GM23248 (cell line): ENCODE measurements around the gene STARD13. TPM values are rescaled to one million over a fixed set of nuclear protein-coding genes. Genes with fewer than 3 reads are reported as not detected.

Experiments
- DNase-seq: peaks from one replicate; pipeline ENCODE4 v3.0.0-alpha.2; 2015
- H2AFZ ChIP-seq: fragments of 200-600 bp; sonication (generic); 2 replicates; pipeline ENCODE4 v1.6.1; 2016; ENCODE audit warnings: antibody characterized with exemption
- H3F3A ChIP-seq: fragments of 200-600 bp; sonication (generic); 2 replicates; pipeline ENCODE4 v1.6.1; 2016; ENCODE audit warnings: mild to moderate bottlenecking, antibody characterized with exemption, mixed run types; ENCODE audit not compliant: insufficient read depth
- H3K27ac ChIP-seq: fragments of 200-600 bp; sonication (generic); 2 replicates; pipeline ENCODE4 v1.5.1; 2016; ENCODE audit warnings: mild to moderate bottlenecking
- H3K27me3 ChIP-seq: fragments of 200-600 bp; sonication (generic); replicated peaks from 2 replicates; pipeline ENCODE4 v1.6.1; 2016; ENCODE audit warnings: mild to moderate bottlenecking; ENCODE audit not compliant: insufficient read depth
- H3K36me3 ChIP-seq: fragments of 200-600 bp; sonication (generic); 2 replicates; pipeline ENCODE4 v1.6.1; 2016; ENCODE audit warnings: low read depth, mild to moderate bottlenecking
- H3K4me1 ChIP-seq: fragments of 200-600 bp; sonication (generic); 2 replicates; pipeline ENCODE4 v1.6.1; 2016; ENCODE audit warnings: mild to moderate bottlenecking; ENCODE audit not compliant: insufficient read depth
- H3K4me2 ChIP-seq: fragments of 200-600 bp; sonication (generic); one replicate; pipeline ENCODE4 v1.6.1; 2016; ENCODE audit warnings: mild to moderate bottlenecking; ENCODE audit not compliant: unreplicated experiment
- H3K4me3 ChIP-seq: fragments of 200-600 bp; sonication (generic); 2 replicates; pipeline ENCODE4 v1.5.1; 2016; ENCODE audit warnings: mild to moderate bottlenecking
- H3K79me2 ChIP-seq: fragments of 200-600 bp; sonication (generic); 2 replicates; pipeline ENCODE4 v1.6.1; 2016; ENCODE audit warnings: mild to moderate bottlenecking; ENCODE audit not compliant: insufficient read depth
- H3K9ac ChIP-seq: fragments of 200-600 bp; sonication (generic); 2 replicates; pipeline ENCODE4 v1.6.1; 2016; ENCODE audit warnings: mild to moderate bottlenecking
- H3K9me2 ChIP-seq: fragments of 200-600 bp; sonication (generic); 2 replicates; pipeline ENCODE4 v1.6.1; 2016; ENCODE audit warnings: mixed run types, mild to moderate bottlenecking, moderate library complexity; ENCODE audit not compliant: insufficient read depth
- H3K9me3 ChIP-seq: fragments of 200-600 bp; sonication (generic); one replicate; pipeline ENCODE4 v1.6.1; 2017; ENCODE audit warnings: low read depth
- H4K20me1 ChIP-seq: fragments of 200-600 bp; sonication (generic); 2 replicates; pipeline ENCODE4 v1.6.0; 2016; ENCODE audit not compliant: insufficient read depth
- EZH2 ChIP-seq: fragments of 200-600 bp; sonication (generic); IDR thresholded peaks from 2 replicates; pipeline ENCODE4 v1.6.1; 2018; ENCODE audit warnings: antibody characterized with exemption, mild to moderate bottlenecking; ENCODE audit not compliant: insufficient read depth, poor library complexity, severe bottlenecking
- EZH2phosphoT487 ChIP-seq: fragments of 200-600 bp; sonication (generic); IDR thresholded peaks from 2 replicates; pipeline ENCODE4 v1.6.1; 2018; ENCODE audit warnings: antibody characterized with exemption, moderate library complexity, mild to moderate bottlenecking, low read depth; ENCODE audit not compliant: insufficient read depth
- WGBS, 2 experiments: methylation state at CpG; one replicate each; pipeline ENCODE4 v1.1.6; 2015 to 2017; ENCODE audit warnings: low lambda C conversion rate in 2 of 2, low coverage in 1 of 2; ENCODE audit errors: missing lambda C conversion rate in 2 of 2; 5-methylcytosine and 5-hydroxymethylcytosine counted together
- in situ Hi-C: fragments of 300-500 bp; cut with MboI; formaldehyde crosslinking; loops from 2 replicates; pipeline ENCODE4 v1.15.0; 2020
- polyA plus RNA-seq: library from polyadenylated mRNA; unstranded; fragments of >200 nt; fragmentation: Nextera tagmentation; extraction: Ambion mirVana; gene quantifications from 2 replicates; pipeline ENCODE4 v1.2.1, GENCODE V29; 2016
- total RNA-seq: library from RNA; depleted of rRNA; stranded (reverse); fragments of >200 nt; shearing (Covaris generic); gene quantifications from 2 replicates; pipeline ENCODE4 v1.2.3, GENCODE V29; 2014

The STARD13 gene
- total and polyA plus RNA-seq, 2 experiments from 2014 or later = 13.8 to 16.6 TPM

DNA sequence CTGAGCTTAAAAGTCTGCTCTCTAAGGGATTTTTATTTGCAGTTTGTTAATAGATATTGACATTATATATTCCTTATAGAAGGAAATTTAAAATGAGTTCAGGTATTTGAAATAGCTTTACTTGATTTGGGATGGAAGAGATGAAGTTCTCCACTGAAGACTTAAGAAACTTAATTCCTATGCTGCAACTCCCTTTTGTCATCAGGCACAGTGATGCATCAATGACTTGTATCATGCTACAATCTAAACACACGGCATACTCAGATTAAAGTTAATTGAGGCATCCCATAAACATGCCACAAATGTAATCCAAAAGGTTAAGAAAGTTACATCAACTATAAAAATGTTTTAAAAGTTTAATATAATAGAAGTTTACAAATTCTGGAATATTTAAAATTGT is 109.0 kb downstream of the STARD13 start:
- H3K36me3 ChIP-seq = peaks cover 34% of the 10 kb centered on the region
- DNase-seq = peak; percentile 33
- H3K79me2 ChIP-seq = peaks cover 94% of the 10 kb centered on the region
- TF ChIP-seq EZH2phosphoT487 = no peak
- no peak for TF ChIP-seq EZH2
- H4K20me1 ChIP-seq = peaks cover 5% of the 10 kb centered on the region; the same call in 1 of the 2 replicates
- H3K27me3 ChIP-seq = no peaks in the 10 kb centered on the region
- H3K4me1 ChIP-seq = peaks cover 22% of the 10 kb centered on the region
- no peaks in the 10 kb centered on the region for H3K9me2 ChIP-seq
- H3K9ac ChIP-seq = no peak overlapping the region
- no peak overlapping the region for H2AFZ ChIP-seq
- H3K27ac ChIP-seq = no peak overlapping the region
- in situ Hi-C loops = no loop called here
- no peak overlapping the region for H3K4me2 ChIP-seq
- H3F3A ChIP-seq = peaks cover 28% of the 10 kb centered on the region
- H3K9me3 ChIP-seq = no peaks in the 10 kb centered on the region
- 49 to 55% methylated on average over 1 of the region's 1 CpG for WGBS, 2 experiments
- no peak overlapping the region for H3K4me3 ChIP-seq

DNA sequence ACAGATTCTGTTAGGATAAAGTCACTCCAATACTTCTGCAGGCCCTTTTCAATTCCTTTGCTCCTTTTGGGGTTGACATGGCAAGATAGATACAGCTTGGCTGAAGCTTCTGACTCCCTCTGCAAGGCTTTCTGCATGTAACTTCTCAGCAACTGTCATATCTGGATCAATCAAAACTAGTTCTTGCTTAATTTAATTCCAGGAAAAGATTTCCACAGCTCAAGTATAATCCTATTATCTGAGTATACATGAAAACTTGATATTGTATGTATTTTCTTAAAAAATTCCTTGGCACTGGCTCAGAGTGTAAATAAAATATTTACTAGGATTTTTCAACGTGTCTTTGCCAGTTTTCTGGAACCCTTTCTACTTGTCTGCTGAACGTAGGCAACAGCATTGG is 109.6 kb downstream of the STARD13 start:
- WGBS, 2 experiments = 66 to 71% methylated on average over 2 of the region's 2 CpGs
- DNase-seq = no peak
- no peak overlapping the region for H3K4me2 ChIP-seq
- H3K36me3 ChIP-seq = peaks cover 34% of the 10 kb centered on the region
- no peak overlapping the region for H2AFZ ChIP-seq
- peaks cover 22% of the 10 kb centered on the region for H3K4me1 ChIP-seq
- H3F3A ChIP-seq = peaks cover 30% of the 10 kb centered on the region
- H3K4me3 ChIP-seq = no peak overlapping the region
- TF ChIP-seq EZH2phosphoT487 (no peak), EZH2 (no peak)
- no peaks in the 10 kb centered on the region for H3K27me3 ChIP-seq
- H4K20me1 ChIP-seq = peaks cover 5% of the 10 kb centered on the region; the same call in 1 of the 2 replicates
- in situ Hi-C loops = no loop called here
- no peak overlapping the region for H3K9ac ChIP-seq
- H3K9me3 ChIP-seq = no peaks in the 10 kb centered on the region
- no peak overlapping the region for H3K27ac ChIP-seq
- H3K79me2 ChIP-seq = peaks cover 94% of the 10 kb centered on the region
- H3K9me2 ChIP-seq = no peaks in the 10 kb centered on the region

DNA sequence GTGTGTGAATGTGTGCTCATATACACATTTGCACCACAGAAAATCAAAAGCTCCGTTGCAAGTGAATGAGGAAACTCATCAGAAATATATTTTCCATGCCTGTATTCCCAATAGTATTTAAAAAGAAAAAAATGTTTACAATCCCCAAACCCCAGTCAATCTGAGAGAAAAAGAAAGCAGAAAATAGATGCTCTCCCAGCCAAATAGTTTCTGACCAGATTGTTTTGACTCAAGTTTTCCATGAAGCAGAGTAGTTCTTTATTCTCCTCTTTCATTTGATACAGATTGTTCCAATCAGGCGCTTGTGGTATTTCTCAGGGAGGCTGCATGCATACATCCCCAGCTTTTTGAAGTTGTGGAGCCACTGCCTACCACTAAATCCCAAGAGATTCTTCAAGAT is 110.6 kb downstream of the STARD13 start:
- Histone ChIP-seq H3K4me1 (peaks cover 25% of the 10 kb centered on the region), H2AFZ (no peak overlapping the region), H3K4me3 (no peak overlapping the region), H3K9me3 (no peaks in the 10 kb centered on the region), H3K27me3 (no peaks in the 10 kb centered on the region), H3K36me3 (peaks cover 34% of the 10 kb centered on the region), H3K27ac (no peak overlapping the region), H3K9ac (no peak overlapping the region), H3F3A (peaks cover 40% of the 10 kb centered on the region), H3K9me2 (no peaks in the 10 kb centered on the region), H4K20me1 (peaks cover 5% of the 10 kb centered on the region; the same call in 1 of the 2 replicates), H3K4me2 (no peak overlapping the region), H3K79me2 (peaks cover 94% of the 10 kb centered on the region)
- in situ Hi-C loops = no loop called here
- TF ChIP-seq EZH2phosphoT487 (no peak), EZH2 (no peak)
- 30 to 34% methylated on average over 2 of the region's 2 CpGs for WGBS, 2 experiments
- peak; percentile 27 for DNase-seq

DNA sequence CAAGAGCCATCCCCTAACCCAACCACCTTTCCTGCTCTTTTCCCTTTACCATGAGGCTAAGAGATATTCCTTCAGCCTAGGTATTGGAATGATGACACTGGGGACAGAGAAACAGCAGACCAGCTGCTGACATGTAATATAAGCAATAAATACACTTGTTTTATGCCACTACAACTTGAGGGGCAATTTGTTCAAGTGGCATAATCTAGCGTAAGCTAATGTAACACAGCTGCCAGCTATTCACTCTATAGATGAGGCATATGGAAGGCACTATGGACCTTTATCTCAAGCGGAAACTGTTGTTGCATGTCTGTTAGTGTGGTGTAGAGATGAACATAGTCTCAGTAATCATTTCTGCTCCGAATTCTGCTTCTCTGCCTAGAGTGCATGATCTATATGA is 111.1 kb downstream of the STARD13 start:
- Histone ChIP-seq H3K79me2 (peaks cover 94% of the 10 kb centered on the region), H3K4me1 (peaks cover 29% of the 10 kb centered on the region), H3K27ac (no peak overlapping the region), H3K9me3 (no peaks in the 10 kb centered on the region), H3K9me2 (no peaks in the 10 kb centered on the region), H3F3A (peaks cover 45% of the 10 kb centered on the region), H3K9ac (no peak overlapping the region), H3K27me3 (no peaks in the 10 kb centered on the region), H3K4me3 (no peak overlapping the region), H3K4me2 (no peak overlapping the region), H2AFZ (no peak overlapping the region), H3K36me3 (peaks cover 34% of the 10 kb centered on the region), H4K20me1 (peaks cover 5% of the 10 kb centered on the region; the same call in 1 of the 2 replicates)
- no peak for DNase-seq
- in situ Hi-C loops = no loop called here
- no peak for TF ChIP-seq EZH2phosphoT487
- TF ChIP-seq EZH2 = no peak
- 76 to 80% methylated on average over 3 of the region's 3 CpGs for WGBS, 2 experiments

DNA sequence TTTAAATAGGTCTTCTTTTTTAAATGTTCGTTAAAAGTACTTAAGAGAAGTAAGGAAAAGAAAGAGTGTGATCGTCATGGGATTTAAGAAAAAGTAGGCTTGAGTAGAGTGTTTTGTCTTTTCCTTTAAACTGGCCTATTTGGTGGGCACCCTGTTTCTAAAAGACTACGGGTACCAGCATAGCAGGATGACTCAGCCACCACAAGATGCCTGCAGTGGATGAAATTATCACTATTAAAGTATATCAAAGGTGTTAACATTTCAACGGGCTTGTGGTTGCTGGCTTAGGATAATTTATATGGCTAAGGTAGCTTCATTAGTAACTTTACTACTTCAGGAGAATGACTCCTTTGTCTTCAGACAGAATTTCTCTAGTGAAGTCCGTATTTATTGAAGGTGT is 112.6 kb downstream of the STARD13 start:
- Histone ChIP-seq H3K9me2 (no peaks in the 10 kb centered on the region), H3K27me3 (no peaks in the 10 kb centered on the region), H3K4me1 (peaks cover 35% of the 10 kb centered on the region), H3K9ac (no peak overlapping the region), H3K9me3 (no peaks in the 10 kb centered on the region), H3K4me2 (no peak overlapping the region), H3K79me2 (peaks cover 90% of the 10 kb centered on the region), H3F3A (peaks cover 47% of the 10 kb centered on the region), H4K20me1 (no peaks in the 10 kb centered on the region; the same call in 1 of the 2 replicates), H2AFZ (no peak overlapping the region), H3K27ac (no peak overlapping the region), H3K4me3 (no peak overlapping the region), H3K36me3 (peaks cover 26% of the 10 kb centered on the region)
- in situ Hi-C loops = no loop called here
- no peak for DNase-seq
- TF ChIP-seq EZH2 (no peak), EZH2phosphoT487 (no peak)
- 92 to 96% methylated on average over 5 of the region's 5 CpGs for WGBS, 2 experiments
